Measurements from ENCODE around the gene QRFPR. TPM values are rescaled to one million over a fixed set of nuclear protein-coding genes. Genes with fewer than 3 reads are reported as not detected.

Gene QRFPR
- total and polyA plus RNA-seq, 2 of the 8 experiments (the other 6 are each of a cell fraction or from before 2014, with no cell fraction given), result 1.0 to 2.9 TPM

GRCh38 chr4:121358473-121358872 is 22.3 kb downstream of the QRFPR start:
- H2BK120ac ChIP-seq (replicated peaks; ENCODE audit: low read depth, low read length), result no peak overlapping the region
- no peak overlapping the region for H3K9ac ChIP-seq (replicated peaks in 1 of 4; ENCODE audit: extremely low read depth in 1 of 4, low read depth in 3 of 4, low read length in 3 of 4)
- H3K4me3 ChIP-seq (ENCODE audit: extremely low read depth in 1 of 4, insufficient read depth in 2 of 4, low read depth in 3 of 4, low read length in 4 of 4), result no peak overlapping the region
- H3K23ac ChIP-seq (ENCODE audit: insufficient read length), result no peak overlapping the region
- POLR2A ChIA-PET (ENCODE audit: partially characterized antibody), result no interaction called here
- H3K14ac ChIP-seq (ENCODE audit: insufficient read length), result no peak overlapping the region
- no peaks in the 10 kb centered on the region for H3K36me3 ChIP-seq (ENCODE audit: control insufficient read depth in 2 of 4, insufficient read depth in 4 of 4, low read length in 3 of 4)
- no peak overlapping the region for H2BK12ac ChIP-seq (ENCODE audit: low read depth, low read length)
- no peaks in the 10 kb centered on the region for H3K27me3 ChIP-seq (replicated peaks in 1 of 4; ENCODE audit: control insufficient read depth in 3 of 4, extremely low read depth in 1 of 4, insufficient read depth in 3 of 4, low read length in 3 of 4)
- H4K20me1 ChIP-seq (replicated peaks in 1 of 2; ENCODE audit: control insufficient read depth in 1 of 2, insufficient read depth in 2 of 2, low read length in 2 of 2), result no peaks in the 10 kb centered on the region
- H3K9me3 ChIP-seq (ENCODE audit: insufficient read depth in 2 of 2, low read depth in 1 of 2, low read length in 1 of 2), result no peaks in the 10 kb centered on the region
- no peak overlapping the region for H3K18ac ChIP-seq (ENCODE audit: extremely low read depth, low read length)
- FAIRE-seq (no peak), DNase-seq (ENCODE audit: low read depth in 1 of 2, low spot score in 2 of 2) (no peak)
- no peaks in the 10 kb centered on the region for H3K4me1 ChIP-seq (replicated peaks in 1 of 4; ENCODE audit: control insufficient read depth in 3 of 4, insufficient read depth in 4 of 4, low read length in 3 of 4)
- H3K79me2 ChIP-seq (ENCODE audit: control insufficient read depth in 1 of 2, insufficient read depth in 2 of 2, low read length in 2 of 2), result no peaks in the 10 kb centered on the region
- H3K56ac ChIP-seq (replicated peaks; ENCODE audit: insufficient read length, low read depth, low read length), result no peak overlapping the region
- H3K4ac ChIP-seq (replicated peaks; ENCODE audit: insufficient read length, low read depth, low read length), result no peak overlapping the region
- no peak overlapping the region for H4K8ac ChIP-seq (ENCODE audit: extremely low read depth, insufficient read depth, low read length)
- no peak overlapping the region for H2BK15ac ChIP-seq (ENCODE audit: low read length)
- H3K27ac ChIP-seq (ENCODE audit: low read depth, low read length), result no peak overlapping the region
- H3K23me2 ChIP-seq (ENCODE audit: low read depth, low read length), result no peaks in the 10 kb centered on the region
- no peaks in the 10 kb centered on the region for H3K79me1 ChIP-seq (ENCODE audit: low read depth, low read length)
- no peak overlapping the region for H2AFZ ChIP-seq (ENCODE audit: low read length)
- CTCF ChIA-PET (ENCODE audit: partially characterized antibody), result interaction anchor here (0.9 kb wide), 1 partner anchor 12 kb away, joined by 4 read pairs; no protein-coding TSS in a partner anchor
- no peak overlapping the region for H2AK5ac ChIP-seq (ENCODE audit: low read depth, low read length)
- H4K91ac ChIP-seq (replicated peaks; ENCODE audit: insufficient read length, low read length), result no peak overlapping the region
- no peak overlapping the region for H2BK20ac ChIP-seq (ENCODE audit: low read length)
- H4K5ac ChIP-seq (ENCODE audit: insufficient read length, low read depth, low read length), result no peak overlapping the region
- H3K4me2 ChIP-seq (ENCODE audit: insufficient read depth in 1 of 2, low read depth in 2 of 2, low read length in 2 of 2), result no peak overlapping the region
- no peak overlapping the region for H2BK5ac ChIP-seq (ENCODE audit: low read depth, low read length)
- no peak for TF ChIP-seq BRCA1 (IDR thresholded peaks at IDR 0.05; ENCODE audit: low read depth, low read length)
- TF ChIP-seq TCF12 (IDR thresholded peaks at IDR 0.05; ENCODE audit: low read depth, low read length), result no peak
- no peak for TF ChIP-seq KDM5A (IDR thresholded peaks at IDR 0.05; ENCODE audit: low read length)
- no peak for TF ChIP-seq CEBPB (IDR thresholded peaks at IDR 0.05; ENCODE audit: low read depth, low read length)
- TF ChIP-seq ATF3 (IDR thresholded peaks at IDR 0.05; ENCODE audit: insufficient read depth, low read depth, low read length), result no peak
- no peak for TF ChIP-seq CBX8 (IDR thresholded peaks at IDR 0.05; ENCODE audit: borderline replicate concordance, low read depth, low read length)
- TF ChIP-seq EGR1 (IDR thresholded peaks at IDR 0.05; ENCODE audit: borderline replicate concordance, low read depth, low read length), result no peak
- no peak for TF ChIP-seq ASH2L (IDR thresholded peaks at IDR 0.05; ENCODE audit: low read length)
- TF ChIP-seq SP1 (IDR thresholded peaks at IDR 0.05; ENCODE audit: low read depth, low read length), result no peak
- no peak for TF ChIP-seq MAX (IDR thresholded peaks at IDR 0.05)
- no peak for TF ChIP-seq TAF1 (IDR thresholded peaks at IDR 0.05; ENCODE audit: low read depth, low read length)
- no peak for TF ChIP-seq ATF2 (IDR thresholded peaks at IDR 0.05; ENCODE audit: low read length)
- TF ChIP-seq SIRT6 (IDR thresholded peaks at IDR 0.05; ENCODE audit: low read length), result no peak
- TF ChIP-seq SRF (IDR thresholded peaks at IDR 0.05; ENCODE audit: low read depth, low read length), result no peak
- no peak for TF ChIP-seq KDM4A (IDR thresholded peaks at IDR 0.05; ENCODE audit: low read depth, low read length, severe bottlenecking)
